HepG2 (cell line): ENCODE measurements around the gene MLN. TPM values are rescaled to one million over a fixed set of nuclear protein-coding genes. Genes with fewer than 3 reads are reported as not detected.

Experiments used
- DNMT1 ChIP-seq: sonication (generic); formaldehyde crosslinking; IDR thresholded peaks from 2 replicates; pipeline ENCODE4 v1.5.1; 2020; ENCODE audit warnings: mild to moderate bottlenecking, missing genetic modification reagents
- ELK4 ChIP-seq: sonication (generic); formaldehyde crosslinking; IDR thresholded peaks from 2 replicates; pipeline ENCODE4 v1.9.0; 2021; ENCODE audit warnings: missing genetic modification reagents, borderline replicate concordance
- FUBP1 ChIP-seq: sonication (generic); formaldehyde crosslinking; IDR thresholded peaks from 2 replicates; pipeline ENCODE4 v1.5.1; 2020; ENCODE audit warnings: missing genetic modification reagents, mild to moderate bottlenecking, borderline replicate concordance
- HNF1A ChIP-seq, 2 experiments: sonication (generic) in 1 of 2; formaldehyde crosslinking in 1 of 2; IDR thresholded peaks; 2 replicates each; pipeline versions ENCODE4 v1.4.0 to v1.6.1; 2016 to 2020; ENCODE audit warnings: borderline replicate concordance in 1 of 2, low read depth in 1 of 2, mild to moderate bottlenecking in 1 of 2, missing genetic modification reagents in 1 of 2
- IKZF4 ChIP-seq: sonication (generic); formaldehyde crosslinking; IDR thresholded peaks from 2 replicates; pipeline ENCODE4 v1.5.1; 2020; ENCODE audit warnings: borderline replicate concordance, mild to moderate bottlenecking, low read depth, missing genetic modification reagents; ENCODE audit errors: not compliant biosample characterization
- MAX ChIP-seq: IDR thresholded peaks from 2 replicates; pipeline ENCODE4 v1.6.1; 2012; ENCODE audit warnings: inconsistent platforms
- NFATC3 ChIP-seq: sonication (generic); formaldehyde crosslinking; IDR thresholded peaks from 2 replicates; pipeline ENCODE4 v1.5.1; 2020; ENCODE audit warnings: mild to moderate bottlenecking, missing genetic modification reagents
- RFX3 ChIP-seq: IDR thresholded peaks from 2 replicates; pipeline ENCODE4 v1.6.1; 2016; ENCODE audit warnings: missing biosample characterization, missing genetic modification reagents
- TBX2 ChIP-seq: sonication (generic); formaldehyde crosslinking; IDR thresholded peaks from 2 replicates; pipeline ENCODE4 v1.5.0; 2020; ENCODE audit warnings: missing genetic modification reagents, mild to moderate bottlenecking, borderline replicate concordance
- YEATS2 ChIP-seq: sonication (generic); formaldehyde crosslinking; IDR thresholded peaks from 2 replicates; pipeline ENCODE4 v1.4.0; 2020; ENCODE audit warnings: missing genetic modification reagents, borderline replicate concordance
- ZBTB38 ChIP-seq: sonication (generic); formaldehyde crosslinking; IDR thresholded peaks from 2 replicates; pipeline ENCODE4 v1.5.1; 2020; ENCODE audit warnings: mild to moderate bottlenecking, missing genetic modification reagents
- ZNF124 ChIP-seq: sonication (generic); formaldehyde crosslinking; IDR thresholded peaks from 2 replicates; pipeline ENCODE4 v1.4.0; 2020; ENCODE audit warnings: missing genetic modification reagents
- ZNF20 ChIP-seq: sonication (generic); formaldehyde crosslinking; IDR thresholded peaks from 2 replicates; pipeline ENCODE4 v1.4.0; 2020; ENCODE audit warnings: mild to moderate bottlenecking, moderate library complexity, missing genetic modification reagents
- ZNF232 ChIP-seq: sonication (generic); formaldehyde crosslinking; IDR thresholded peaks from 2 replicates; pipeline ENCODE4 v1.4.0; 2020; ENCODE audit warnings: missing genetic modification reagents, borderline replicate concordance
- ZNF264 ChIP-seq: sonication (generic); formaldehyde crosslinking; IDR thresholded peaks from 2 replicates; pipeline ENCODE4 v1.4.0; 2020; ENCODE audit warnings: missing genetic modification reagents
- ZNF547 ChIP-seq: sonication (generic); formaldehyde crosslinking; IDR thresholded peaks from 2 replicates; pipeline ENCODE4 v1.5.1; 2020; ENCODE audit warnings: mild to moderate bottlenecking, missing genetic modification reagents
- ZNF597 ChIP-seq: sonication (generic); formaldehyde crosslinking; IDR thresholded peaks from 2 replicates; pipeline ENCODE4 v1.5.0; 2020; ENCODE audit warnings: missing genetic modification reagents
- polyA plus RNA-seq, 8 experiments: library from polyadenylated mRNA; depleted of rRNA in 3 of 8; stranded (reverse) in 7 of 8; unstranded in 1 of 8; fragments of >200 nt; fragmentation: Illumina TruSeq in 4 of 8; extraction: Trizol in 4 of 8; gene quantifications; 2 replicates each; pipeline versions ENCODE4 v1.2.1 to v1.2.3, GENCODE V29; 2011 to 2016; ENCODE audit warnings: low read depth in 4 of 8, missing spikeins in 1 of 8, mixed read lengths in 1 of 8; ENCODE audit not compliant: insufficient read depth in 1 of 8
- total RNA-seq, 5 experiments: library from RNA; depleted of rRNA; stranded (reverse); fragments of >200 nt; fragmentation: Illumina TruSeq; extraction: Trizol; gene quantifications; 2 replicates each; pipeline ENCODE4 v1.2.3, GENCODE V29; 2016; ENCODE audit warnings: low read depth in 1 of 5

MLN gene
- total and polyA plus RNA-seq, 2 of the 13 experiments (the other 11 are each of a cell fraction or from before 2014, with no cell fraction given) = not detected

GRCh38 chr6:33761922-33762629 is 41.7 kb downstream of the MLN start (continued):
- no peak for TF ChIP-seq ELK4 (CRISPR knock-in tag)
- TF ChIP-seq ZNF264 (CRISPR knock-in tag) = peak; percentile 93
- peak; percentile 98 for TF ChIP-seq TBX2 (CRISPR knock-in tag)
- TF ChIP-seq ZNF20 (CRISPR knock-in tag) = no peak
- peak; percentile 84; the same call in 1 of the 2 replicates for TF ChIP-seq ZNF547 (CRISPR knock-in tag)
- peak; percentile 69 for TF ChIP-seq MAX
- TF ChIP-seq HNF1A (IDR thresholded peaks at IDR 0.05; ENCODE audit: low read depth) = no peak
- TF ChIP-seq HNF1A (CRISPR knock-in tag; IDR thresholded peaks at IDR 0.05; ENCODE audit: borderline replicate concordance) = peak; percentile 56; the same call in 1 of the 2 replicates
- 0 out of 2 replicates have a peak, but pooled peaks have one; percentile 39 for TF ChIP-seq ZNF232 (CRISPR knock-in tag)
- no peak for TF ChIP-seq ZNF597
- TF ChIP-seq NFATC3 (CRISPR knock-in tag) = no peak
- TF ChIP-seq DNMT1 (CRISPR knock-in tag) = no peak
- no peak for TF ChIP-seq FUBP1 (CRISPR knock-in tag)
- no peak; the same call in 1 of the 2 replicates for TF ChIP-seq YEATS2 (CRISPR knock-in tag)
- peak; percentile 76 for TF ChIP-seq ZNF124
- TF ChIP-seq RFX3 = no peak
- peak; percentile 58; the same call in 1 of the 2 replicates for TF ChIP-seq ZBTB38 (CRISPR knock-in tag)
- peak; percentile 88 for TF ChIP-seq IKZF4
